Mucosa of descending colon (tissue), 3 donors: ENCODE measurements around the gene COG5. TPM values are rescaled to one million over a fixed set of nuclear protein-coding genes. Genes with fewer than 3 reads are reported as not detected.

Experiments
- ATAC-seq: fragments of 200-7000 bp; cut with Tn5 transposase; one replicate; pipeline ENCODE4 v1.9.1; 2020; ENCODE audit warnings: mild to moderate bottlenecking, moderate library complexity
- DNase-seq, 3 donors: peaks; one replicate each; pipeline ENCODE4 v3.0.0-alpha.2; 2020
- H3K36me3 ChIP-seq: fragments of 200-600 bp; one replicate; pipeline ENCODE4 v1.8.0; 2021; ENCODE audit warnings: low read depth, mild to moderate bottlenecking
- H3K4me1 ChIP-seq: fragments of 200-600 bp; one replicate; pipeline ENCODE4 v1.8.0; 2021; ENCODE audit warnings: low read depth, mild to moderate bottlenecking
- H3K4me3 ChIP-seq: fragments of 200-600 bp; one replicate; pipeline ENCODE4 v1.8.0; 2021; ENCODE audit warnings: mild to moderate bottlenecking
- H3K9me3 ChIP-seq: fragments of 200-600 bp; one replicate; pipeline ENCODE4 v1.8.0; 2021; ENCODE audit warnings: mild to moderate bottlenecking
- intact Hi-C, 2 donors: fragments of 100-400 bp; cut with DNase I in 1 of 2; cut with micrococcal nuclease in 1 of 2; formaldehyde crosslinking; loops; one replicate each; pipeline versions ENCODE4 v1.11.0 to v1.11.1; 2022; cut with DNase I, micrococcal nuclease
- total RNA-seq, 3 donors: library from RNA; stranded (reverse); fragmentation: NEBNext Ultra II Directional in 2 of 3; extraction: Animal tissue kit (Norgen Biotek cat#: 25700) in 2 of 3; gene quantifications; one replicate each; pipeline versions ENCODE4 v1.2.1 to v1.2.4, GENCODE V29; 2021 to 2023
- TF ChIP-seq, protein P1 (sequence below): fragments of 200-600 bp; IDR thresholded peaks from one replicate; pipeline ENCODE4 v1.8.0; 2022; ENCODE audit warnings: antibody characterized with exemption, mild to moderate bottlenecking
- donor health status: DM: no; HTN: no; CAD: no; lungs with moderate emphysema.
- donor health status: DM: no; HTN: no; CAD: no.
- donor health status: DM: no; HTN: yes; CAD: no.

The COG5 gene
- total RNA-seq, 3 donors from 2014 or later, result 46.8 to 56.4 (median 47.7) TPM

DNA sequence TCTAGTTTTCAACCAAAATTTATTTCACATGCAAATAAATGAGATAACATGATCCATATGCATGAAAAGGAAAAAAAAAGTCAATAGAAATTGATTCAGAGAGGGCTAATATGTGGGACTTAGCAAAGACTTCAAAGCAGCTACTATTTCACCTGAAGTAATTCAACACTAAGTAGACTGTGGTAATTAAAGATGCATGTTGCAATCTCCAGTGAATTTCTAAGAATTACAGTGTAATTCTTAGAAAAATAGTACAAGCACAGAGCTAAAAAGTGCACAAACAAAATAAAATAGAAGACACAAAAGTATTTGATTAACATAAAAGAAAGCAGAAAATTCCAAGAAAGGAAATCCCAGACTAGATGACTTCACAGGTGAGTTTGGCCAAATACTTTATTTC is 68.2 kb downstream of the COG5 start:
- TF ChIP-seq, protein P1, sequence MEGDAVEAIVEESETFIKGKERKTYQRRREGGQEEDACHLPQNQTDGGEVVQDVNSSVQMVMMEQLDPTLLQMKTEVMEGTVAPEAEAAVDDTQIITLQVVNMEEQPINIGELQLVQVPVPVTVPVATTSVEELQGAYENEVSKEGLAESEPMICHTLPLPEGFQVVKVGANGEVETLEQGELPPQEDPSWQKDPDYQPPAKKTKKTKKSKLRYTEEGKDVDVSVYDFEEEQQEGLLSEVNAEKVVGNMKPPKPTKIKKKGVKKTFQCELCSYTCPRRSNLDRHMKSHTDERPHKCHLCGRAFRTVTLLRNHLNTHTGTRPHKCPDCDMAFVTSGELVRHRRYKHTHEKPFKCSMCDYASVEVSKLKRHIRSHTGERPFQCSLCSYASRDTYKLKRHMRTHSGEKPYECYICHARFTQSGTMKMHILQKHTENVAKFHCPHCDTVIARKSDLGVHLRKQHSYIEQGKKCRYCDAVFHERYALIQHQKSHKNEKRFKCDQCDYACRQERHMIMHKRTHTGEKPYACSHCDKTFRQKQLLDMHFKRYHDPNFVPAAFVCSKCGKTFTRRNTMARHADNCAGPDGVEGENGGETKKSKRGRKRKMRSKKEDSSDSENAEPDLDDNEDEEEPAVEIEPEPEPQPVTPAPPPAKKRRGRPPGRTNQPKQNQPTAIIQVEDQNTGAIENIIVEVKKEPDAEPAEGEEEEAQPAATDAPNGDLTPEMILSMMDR, result no peak
- intact Hi-C loops, result no loop called here
- ATAC-seq, result no peak
- Histone ChIP-seq H3K9me3 (no peaks in the 10 kb centered on the region), H3K4me1 (peaks cover 6% of the 10 kb centered on the region), H3K4me3 (no peak overlapping the region), H3K36me3 (no peaks in the 10 kb centered on the region)
- DNase-seq, result no peak

DNA sequence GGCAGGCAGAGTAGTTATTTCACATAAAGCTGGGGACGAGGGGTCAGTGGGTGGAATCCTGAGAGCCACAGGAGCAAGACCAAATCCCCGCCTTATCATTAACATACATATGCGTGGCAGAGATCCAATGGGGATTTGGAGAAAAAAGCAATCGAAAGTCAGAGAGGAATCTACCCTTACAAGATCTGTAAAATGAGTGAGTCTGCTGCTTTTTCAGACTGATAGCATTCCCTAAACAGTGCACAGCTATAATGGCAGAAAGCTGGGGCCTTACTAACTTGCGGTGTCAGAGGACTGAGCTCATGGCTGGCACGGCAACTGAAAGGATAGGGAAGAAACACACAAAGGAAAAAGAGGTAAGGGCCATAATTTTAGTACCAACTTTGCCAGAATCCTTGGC is 68.8 kb downstream of the COG5 start:
- intact Hi-C loops, result no loop called here
- Histone ChIP-seq H3K36me3 (no peaks in the 10 kb centered on the region), H3K4me1 (peaks cover 6% of the 10 kb centered on the region), H3K9me3 (no peaks in the 10 kb centered on the region), H3K4me3 (no peak overlapping the region)
- TF ChIP-seq, protein P1, result no peak
- ATAC-seq (no peak), DNase-seq (no peak)

DNA sequence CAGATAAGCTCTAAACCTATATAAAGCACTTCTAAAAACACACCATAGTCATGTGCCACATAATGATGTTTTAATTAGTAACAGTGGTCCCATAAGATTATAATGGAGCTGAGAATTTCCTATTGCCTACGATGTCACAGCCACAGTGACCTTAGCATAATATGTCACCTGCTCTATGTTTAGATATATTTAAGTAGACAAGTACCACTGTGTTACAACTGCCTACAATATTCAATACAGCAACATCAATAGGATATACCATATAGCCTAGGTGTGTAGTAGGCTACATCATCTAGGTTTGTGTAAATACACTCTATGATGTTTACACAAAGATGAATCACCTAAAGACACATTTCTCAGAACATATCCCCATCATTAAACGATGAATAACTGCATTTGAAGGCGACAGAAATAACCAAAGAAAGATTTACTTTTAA is 69.4 kb downstream of the COG5 start:
- no peak for DNase-seq
- TF ChIP-seq, protein P1, result no peak

DNA sequence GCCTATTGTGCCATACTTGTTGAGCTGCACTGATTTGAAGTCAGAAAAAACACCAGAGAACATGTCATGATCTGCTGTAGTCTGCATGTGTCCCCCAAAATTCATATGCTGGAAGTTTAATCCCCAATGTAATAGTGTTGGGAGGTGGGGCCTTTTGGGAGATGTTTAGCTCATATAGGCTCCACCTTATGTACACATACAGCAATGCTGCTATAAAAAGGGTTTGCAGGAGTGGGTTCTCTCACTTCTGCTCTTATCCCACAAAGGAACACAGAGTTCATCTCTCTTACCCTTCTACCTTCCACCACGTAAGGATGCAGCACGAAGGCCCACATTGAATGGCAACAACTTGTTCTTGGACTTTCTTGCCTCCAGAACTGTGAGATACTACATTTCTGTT is 70.8 kb downstream of the COG5 start:
- TF ChIP-seq, protein P1, result no peak
- ATAC-seq (peak; percentile 64), DNase-seq (no peak)
- no peak overlapping the region for H3K4me3 ChIP-seq
- peaks cover 6% of the 10 kb centered on the region for H3K4me1 ChIP-seq
- intact Hi-C loops, result no loop called here
- no peaks in the 10 kb centered on the region for H3K9me3 ChIP-seq
- H3K36me3 ChIP-seq, result no peaks in the 10 kb centered on the region

More for the DNA sequence above, 69.4 kb downstream of the COG5 start:
- H3K36me3 ChIP-seq, result no peaks in the 10 kb centered on the region
- peak; percentile 88 for ATAC-seq
- intact Hi-C loops, result no loop called here
- peaks cover 6% of the 10 kb centered on the region for H3K4me1 ChIP-seq
- no peaks in the 10 kb centered on the region for H3K9me3 ChIP-seq
- H3K4me3 ChIP-seq, result no peak overlapping the region

DNA sequence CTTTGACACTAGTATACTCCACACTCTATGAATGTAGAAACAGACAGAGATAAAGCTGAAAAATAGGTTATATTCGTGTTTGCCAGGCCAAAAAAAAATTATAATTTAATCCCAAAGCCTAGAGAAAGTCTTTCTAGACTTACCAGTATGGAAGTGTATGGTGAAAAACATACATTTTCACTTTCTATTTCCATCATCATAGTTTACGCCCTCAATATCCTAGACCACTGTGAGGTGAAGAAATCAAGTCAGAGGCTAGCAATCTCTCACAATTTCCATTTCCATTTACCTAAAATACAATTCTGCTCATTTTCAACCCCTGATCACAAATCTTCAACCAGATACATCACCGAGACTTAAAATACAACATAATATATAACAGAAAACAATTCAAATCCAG is 77.7 kb downstream of the COG5 start:
- Histone ChIP-seq H3K36me3 (no peaks in the 10 kb centered on the region), H3K9me3 (no peaks in the 10 kb centered on the region), H3K4me1 (no peaks in the 10 kb centered on the region), H3K4me3 (no peak overlapping the region)
- intact Hi-C loops, result no loop called here
- no peak for DNase-seq
- no peak for ATAC-seq
- TF ChIP-seq, protein P1, result no peak

DNA sequence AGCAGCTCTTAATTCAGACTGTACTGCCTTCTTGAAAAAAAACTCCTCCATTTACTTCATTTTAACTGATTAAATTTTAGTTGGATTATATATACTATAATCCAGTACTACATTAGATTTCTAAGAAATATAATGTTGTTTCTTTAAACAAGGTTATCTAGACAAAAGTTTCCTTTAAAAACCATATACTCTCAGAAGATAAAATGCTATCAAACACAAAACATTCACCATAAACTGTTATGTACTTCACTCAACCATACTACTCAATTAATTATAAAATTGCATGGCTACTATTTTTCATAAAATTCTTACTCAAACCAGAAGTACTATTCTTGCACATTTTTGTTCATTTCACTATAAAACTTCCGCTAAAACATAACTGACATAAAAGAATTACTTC is 81.1 kb downstream of the COG5 start:
- Histone ChIP-seq H3K36me3 (no peaks in the 10 kb centered on the region), H3K4me3 (no peak overlapping the region), H3K9me3 (no peaks in the 10 kb centered on the region), H3K4me1 (no peaks in the 10 kb centered on the region)
- DNase-seq (no peak), ATAC-seq (no peak)
- intact Hi-C loops, result no loop called here
- TF ChIP-seq, protein P1, result no peak
